Ishikawa (cell line): Measurements from ENCODE around the gene ZBTB7C.

Experiments
- CEBPB ChIP-seq: IDR thresholded peaks from 2 replicates; pipeline ENCODE4 v1.6.1; 2012
- CREB1 ChIP-seq: IDR thresholded peaks from 2 replicates; pipeline ENCODE4 v1.6.1; 2012; ENCODE audit warnings: low read depth
- EGR1 ChIP-seq: IDR thresholded peaks from 2 replicates; pipeline ENCODE4 v1.6.1; 2012
- EP300 ChIP-seq: IDR thresholded peaks from 2 replicates; pipeline ENCODE4 v1.6.1; 2012; ENCODE audit warnings: borderline replicate concordance
- FOXM1 ChIP-seq: IDR thresholded peaks from 2 replicates; pipeline ENCODE4 v1.6.1; 2012; ENCODE audit warnings: low read depth, borderline replicate concordance
- MAX ChIP-seq: IDR thresholded peaks from 2 replicates; pipeline ENCODE4 v1.6.1; 2012
- NFIC ChIP-seq: IDR thresholded peaks from 2 replicates; pipeline ENCODE4 v1.6.1; 2012
- RAD21 ChIP-seq: IDR thresholded peaks from 2 replicates; pipeline ENCODE4 v1.6.1; 2012; ENCODE audit warnings: low read depth
- REST ChIP-seq: IDR thresholded peaks from 2 replicates; pipeline ENCODE4 v1.6.1; 2012; ENCODE audit warnings: low read depth, mild to moderate bottlenecking
- TAF1 ChIP-seq: IDR thresholded peaks from 2 replicates; pipeline ENCODE4 v1.6.1; 2012; ENCODE audit warnings: low read depth, mild to moderate bottlenecking
- TCF12 ChIP-seq: IDR thresholded peaks from 2 replicates; pipeline ENCODE4 v1.6.1; 2012; ENCODE audit warnings: low read depth
- TEAD4 ChIP-seq: IDR thresholded peaks from 2 replicates; pipeline ENCODE4 v1.6.1; 2012
- YY1 ChIP-seq: IDR thresholded peaks from 2 replicates; pipeline ENCODE4 v1.6.1; 2012; ENCODE audit warnings: low read depth
- ZBTB7A ChIP-seq: IDR thresholded peaks from 2 replicates; pipeline ENCODE4 v1.6.1; 2012; ENCODE audit warnings: low read depth
- TF ChIP-seq, protein P1 (sequence below): IDR thresholded peaks from 2 replicates; pipeline ENCODE4 v1.6.1; 2012

The ZBTB7C gene

DNA sequence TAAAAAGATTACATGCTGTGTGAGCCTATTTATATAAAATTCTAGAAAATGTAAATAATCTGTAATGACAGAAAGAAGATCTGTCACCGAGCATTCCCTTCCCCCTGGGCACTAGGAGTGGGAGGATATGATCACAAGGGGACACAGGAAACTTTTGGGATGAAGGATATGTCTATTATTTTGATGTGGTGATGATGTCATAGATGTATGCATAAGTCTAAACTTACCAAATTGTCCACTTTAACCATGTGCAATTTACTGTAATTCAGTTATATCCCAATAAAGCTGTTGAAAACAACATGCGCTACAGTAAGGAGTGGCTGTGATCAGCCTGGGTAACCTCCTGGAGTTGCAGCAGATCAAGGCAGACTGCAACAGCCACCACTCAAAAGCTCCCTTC lies 148.9 kb downstream of the ZBTB7C start:
- TF ChIP-seq TAF1 (no peak), TCF12 (no peak), YY1 (no peak), MAX (no peak), EGR1 (no peak), NFIC (no peak), CREB1 (no peak), ZBTB7A (no peak), RAD21 (no peak)
- TF ChIP-seq, protein P1, sequence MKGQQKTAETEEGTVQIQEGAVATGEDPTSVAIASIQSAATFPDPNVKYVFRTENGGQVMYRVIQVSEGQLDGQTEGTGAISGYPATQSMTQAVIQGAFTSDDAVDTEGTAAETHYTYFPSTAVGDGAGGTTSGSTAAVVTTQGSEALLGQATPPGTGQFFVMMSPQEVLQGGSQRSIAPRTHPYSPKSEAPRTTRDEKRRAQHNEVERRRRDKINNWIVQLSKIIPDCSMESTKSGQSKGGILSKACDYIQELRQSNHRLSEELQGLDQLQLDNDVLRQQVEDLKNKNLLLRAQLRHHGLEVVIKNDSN: no peak

GRCh38 chr18:48256848-48257247 lies 152.3 kb downstream of the ZBTB7C start:
- no peak for TF ChIP-seq TCF12
- TF ChIP-seq YY1: no peak
- TF ChIP-seq TEAD4: no peak
- no peak for TF ChIP-seq CEBPB
- TF ChIP-seq NFIC: no peak
- TF ChIP-seq ZBTB7A: no peak
- no peak for TF ChIP-seq CREB1
- no peak for TF ChIP-seq EGR1
- no peak for TF ChIP-seq EP300
- TF ChIP-seq FOXM1: no peak
- TF ChIP-seq REST: no peak
- no peak for TF ChIP-seq TAF1
- no peak for TF ChIP-seq RAD21
- TF ChIP-seq MAX: no peak
- TF ChIP-seq, protein P1: no peak

- TF ChIP-seq YY1: no peak
- no peak for TF ChIP-seq REST
- no peak for TF ChIP-seq EGR1
- TF ChIP-seq NFIC: no peak
- TF ChIP-seq RAD21: no peak
Observed at GRCh38 chr18:48254077-48254602, 155.0 kb downstream of the ZBTB7C start.

DNA sequence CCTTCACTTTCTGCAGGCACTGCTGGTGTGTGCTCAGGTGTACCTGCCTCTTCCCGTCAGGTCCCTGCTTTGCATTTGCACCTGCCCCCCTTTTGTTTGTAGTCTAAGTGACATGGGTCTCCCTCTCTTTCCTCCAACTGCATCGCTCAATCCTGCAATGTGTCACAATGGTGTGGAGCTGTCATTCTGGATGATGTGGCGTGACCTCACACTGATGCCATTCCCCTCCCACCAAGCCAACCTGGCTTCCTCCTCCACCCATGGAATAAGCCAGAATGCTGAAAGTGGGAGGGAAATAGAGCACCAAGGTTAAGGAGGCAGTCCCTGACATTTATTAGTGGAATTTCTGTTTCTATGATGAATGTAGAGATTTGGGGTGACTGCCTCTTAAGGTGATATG lies 156.7 kb downstream of the ZBTB7C start:
- TF ChIP-seq ZBTB7A (no peak), RAD21 (no peak), CEBPB (no peak), TEAD4 (no peak), MAX (no peak), CREB1 (no peak), EGR1 (no peak), FOXM1 (no peak), EP300 (no peak)
- TF ChIP-seq, protein P1: no peak

GRCh38 chr18:48250918-48251317 lies 158.3 kb downstream of the ZBTB7C start:
- TF ChIP-seq CEBPB: no peak
- TF ChIP-seq TAF1: no peak
- TF ChIP-seq YY1: no peak
- TF ChIP-seq, protein P1: no peak
- TF ChIP-seq RAD21: no peak
